Adrenal gland (tissue), 12 donors: ENCODE measurements around the gene SYNGR2. TPM values are rescaled to one million over a fixed set of nuclear protein-coding genes. Genes with fewer than 3 reads are reported as not detected.
A peak's percentile ranks its signal among the peaks of the same experiment; 100 is the strongest.

Experiments used
- DNase-seq, 7 donors: peaks; one replicate each; pipeline ENCODE4 v3.0.0-alpha.2; 2019 to 2020
- H3K27ac ChIP-seq, 5 donors: fragments of 200-600 bp; sonication (generic) in 4 of 5; 1 replicate in 3 of 5; 2 replicates in 2 of 5; pipeline versions ENCODE4 v1.5.1 to v1.8.0; 2016 to 2020; ENCODE audit warnings: mild to moderate bottlenecking in 1 of 5
- H3K27me3 ChIP-seq: fragments of 200-600 bp; 2 replicates; pipeline ENCODE4 v1.8.0; 2021
- H3K36me3 ChIP-seq, 2 donors: fragments of 200-600 bp; replicated peaks in 1 of 2; 1 replicate in 1 of 2; 2 replicates in 1 of 2; pipeline versions ENCODE4 v1.5.1 to v1.8.0; 2018 to 2022
- H3K4me1 ChIP-seq, 2 donors: fragments of 200-600 bp; replicated peaks in 1 of 2; 1 replicate in 1 of 2; 2 replicates in 1 of 2; pipeline versions ENCODE4 v1.5.1 to v1.8.0; 2018 to 2021
- H3K4me3 ChIP-seq, 4 donors: fragments of 200-600 bp; sonication (generic) in 3 of 4; one replicate each; pipeline ENCODE4 v1.5.1; 2016 to 2018
- H3K9me3 ChIP-seq, 3 donors: fragments of 200-600 bp; sonication (generic) in 1 of 3; replicated peaks in 1 of 3; 1 replicate in 2 of 3; 2 replicates in 1 of 3; pipeline versions ENCODE4 v1.5.1 to v1.8.0; 2016 to 2021
- CTCF ChIP-seq, 6 experiments: fragments of 450-650 bp in 4 of 6; fragments of 200-600 bp in 2 of 6; sonication (generic) in 1 of 6; IDR thresholded peaks; 1 replicate in 5 of 6; 2 replicates in 1 of 6; pipeline versions ENCODE4 v1.5.1 to v1.8.0; 2016 to 2021; ENCODE audit warnings: antibody characterized with exemption in 6 of 6, mild to moderate bottlenecking in 2 of 6, moderate library complexity in 1 of 6
- POLR2A ChIP-seq, 2 donors: fragments of 450-650 bp; IDR thresholded peaks; one replicate each; pipeline ENCODE4 v1.6.1; 2017; ENCODE audit warnings: antibody characterized with exemption in 2 of 2, mild to moderate bottlenecking in 2 of 2, moderate library complexity in 1 of 2
- WGBS, 4 donors: extraction: QIAGEN DNeasy Blood & Tissue Kit in 2 of 4; methylation state at CpG; one replicate each; pipeline versions ENCODE4 v1.1.5 to v1.1.7; 2013 to 2017; 5-methylcytosine and 5-hydroxymethylcytosine counted together
- intact Hi-C, 2 donors: fragments of 100-400 bp; cut with DNase I; formaldehyde crosslinking; loops; one replicate each; pipeline versions ENCODE4 v1.14.1 to v1.15.0; 2022 to 2023
- polyA plus RNA-seq, 3 donors: library from polyadenylated mRNA; stranded (reverse); fragments of 200-250 nt in 2 of 3; fragments of 350-450 nt in 1 of 3; fragmentation: Illumina TruSeq in 1 of 3; extraction: RNeasy Lipid Tissue Mini Kit (QIAGEN cat#74804) in 1 of 3; gene quantifications; one replicate each; pipeline ENCODE4 v1.2.3, GENCODE V29; 2013 to 2014
- total RNA-seq, 9 donors: library from RNA; depleted of rRNA in 4 of 9; stranded (reverse); fragments of >200 nt in 4 of 9; fragments of 120-200 nt in 1 of 9; fragmentation: NEBNext Ultra II Directional in 1 of 9; extraction: Animal tissue kit (Norgen Biotek cat#: 25700) in 1 of 9; gene quantifications; one replicate each; pipeline versions ENCODE4 v1.1.0 to v1.2.4, GENCODE V29; 2013 to 2023
- donor health status: healthy with polysubstance abuse.
- donor health status: Bipolar disorder and iron deficiency.
- donor health status: DM: yes; HTN: yes; CAD: no.
- donor health status: DM: no; HTN: no; CAD: no.
- donor health status: DM: no; HTN: no; CAD: no.
- donor health status: DM: yes; HTN: yes; CAD: no.

The SYNGR2 gene
- total and polyA plus RNA-seq, 12 donors, result 32.7 to 98.1 (median 58.3) TPM

- Histone ChIP-seq H3K4me1 (peaks cover 0 to 9% of the 10 kb centered on the region in 2 donors), H3K4me3 (peak within 1 kb of the TSS in 2 of 4 donors; percentile 22 to 67), H3K36me3 (no peaks in the 10 kb centered on the region), H3K27me3 (no peaks in the 10 kb centered on the region), H3K9me3 (no peaks in the 10 kb centered on the region), H3K27ac (peak within 1 kb of the TSS in 2 of 5 donors; percentile 4 to 81)
- DNase-seq, result peak; percentile 94 to 98 (median 97)
- 5 to 19% (median 7%) methylated on average over 14 to 57 of the region's 57 CpGs for WGBS, 4 donors
- TF ChIP-seq CTCF (IDR thresholded peaks at IDR 0.05) (peak; percentile 52 to 93 (median 69)), POLR2A (IDR thresholded peaks at IDR 0.05) (peak in 1 of 2 donors; percentile 20)
- intact Hi-C loops, result no loop called here
Measured at GRCh38 chr17:78186692-78187595, 18.6 kb downstream of the SYNGR2 start, which contains the start of the genes AFMID and TK1. AFMID (plus strand) TSS chr17:78187362; CDS start chr17:78187371, 9 bp downstream. TK1 (minus strand) TSS chr17:78187052; CDS start chr17:78186994, 58 bp downstream.

GRCh38 chr17:78196716-78197115, 28.3 kb downstream of the SYNGR2 start:
- no peak overlapping the region for H3K4me3 ChIP-seq
- no peaks in the 10 kb centered on the region for H3K9me3 ChIP-seq
- no peak for DNase-seq
- TF ChIP-seq CTCF (IDR thresholded peaks at IDR 0.05) (no peak), POLR2A (IDR thresholded peaks at IDR 0.05) (no peak)
- H3K36me3 ChIP-seq, result no peaks in the 10 kb centered on the region
- no peaks in the 10 kb centered on the region for H3K27me3 ChIP-seq
- intact Hi-C loops, result no loop called here
- no peak overlapping the region for H3K27ac ChIP-seq
- WGBS, 4 donors, result 71 to 91% (median 89%) methylated on average over 5 of the region's 5 CpGs
- H3K4me1 ChIP-seq, result no peaks in the 10 kb centered on the region

GRCh38 chr17:78197147-78197832, 28.9 kb downstream of the SYNGR2 start:
- 86 to 94% (median 87%) methylated on average over 9 of the region's 9 CpGs for WGBS, 4 donors
- no peak for DNase-seq
- Histone ChIP-seq H3K4me3 (no peak overlapping the region), H3K27me3 (no peaks in the 10 kb centered on the region), H3K4me1 (no peaks in the 10 kb centered on the region), H3K9me3 (no peaks in the 10 kb centered on the region), H3K27ac (peak overlapping the region in 1 of 5 donors; percentile 84), H3K36me3 (no peaks in the 10 kb centered on the region)
- intact Hi-C loops, result no loop called here
- TF ChIP-seq CTCF (IDR thresholded peaks at IDR 0.05) (no peak), POLR2A (IDR thresholded peaks at IDR 0.05) (no peak)

- H3K27me3 ChIP-seq, result no peaks in the 10 kb centered on the region
- H3K4me1 ChIP-seq, result no peaks in the 10 kb centered on the region
- no peaks in the 10 kb centered on the region for H3K36me3 ChIP-seq
- no peak overlapping the region for H3K4me3 ChIP-seq
- H3K9me3 ChIP-seq, result no peaks in the 10 kb centered on the region
- intact Hi-C loops, result no loop called here
- TF ChIP-seq CTCF (IDR thresholded peaks at IDR 0.05) (no peak), POLR2A (IDR thresholded peaks at IDR 0.05) (no peak)
- H3K27ac ChIP-seq, result no peak overlapping the region
- WGBS, 4 donors, result 82 to 94% (median 93%) methylated on average over 6 of the region's 6 CpGs
- no peak for DNase-seq
Measured at GRCh38 chr17:78200451-78200850, 32.1 kb downstream of the SYNGR2 start.
